Ishikawa (cell line): ENCODE data around the gene PLPP1.

ENCODE experiments used
- CREB1 ChIP-seq: IDR thresholded peaks from 2 replicates; pipeline ENCODE4 v1.6.1; 2012; ENCODE audit warnings: low read depth
- EGR1 ChIP-seq: IDR thresholded peaks from 2 replicates; pipeline ENCODE4 v1.6.1; 2012
- EP300 ChIP-seq: IDR thresholded peaks from 2 replicates; pipeline ENCODE4 v1.6.1; 2012; ENCODE audit warnings: borderline replicate concordance
- FOXM1 ChIP-seq: IDR thresholded peaks from 2 replicates; pipeline ENCODE4 v1.6.1; 2012; ENCODE audit warnings: low read depth, borderline replicate concordance
- NFIC ChIP-seq: IDR thresholded peaks from 2 replicates; pipeline ENCODE4 v1.6.1; 2012
- RAD21 ChIP-seq: IDR thresholded peaks from 2 replicates; pipeline ENCODE4 v1.6.1; 2012; ENCODE audit warnings: low read depth
- TAF1 ChIP-seq: IDR thresholded peaks from 2 replicates; pipeline ENCODE4 v1.6.1; 2012; ENCODE audit warnings: low read depth, mild to moderate bottlenecking
- TEAD4 ChIP-seq: IDR thresholded peaks from 2 replicates; pipeline ENCODE4 v1.6.1; 2012
- TF ChIP-seq, protein P1 (sequence below): IDR thresholded peaks from 2 replicates; pipeline ENCODE4 v1.6.1; 2012; ENCODE audit warnings: low read depth, mild to moderate bottlenecking
- TF ChIP-seq, protein P2 (sequence below): IDR thresholded peaks from 2 replicates; pipeline ENCODE4 v1.6.1; 2012

DNA sequence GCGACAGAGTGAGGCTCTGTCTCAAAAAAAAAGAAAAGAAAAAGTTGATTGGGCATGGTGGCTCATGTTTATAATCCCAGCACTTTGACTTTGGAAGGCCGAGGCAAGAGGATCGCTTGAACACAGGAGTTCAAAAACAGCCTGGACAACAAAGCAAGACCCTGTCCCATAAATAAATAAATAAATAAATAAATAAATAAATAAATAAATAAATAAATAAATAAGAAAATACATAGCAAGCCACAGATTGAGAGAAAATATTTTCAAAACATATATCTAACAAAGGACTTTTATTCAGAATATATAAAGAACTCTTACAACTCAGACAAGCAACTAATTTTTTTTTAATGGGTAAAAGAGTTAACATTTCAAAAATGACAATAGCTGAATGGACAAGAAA lies 71.2 kb downstream of the PLPP1 start:
- no peak for TF ChIP-seq CREB1
- TF ChIP-seq EP300, result no peak
- TF ChIP-seq, protein P1, sequence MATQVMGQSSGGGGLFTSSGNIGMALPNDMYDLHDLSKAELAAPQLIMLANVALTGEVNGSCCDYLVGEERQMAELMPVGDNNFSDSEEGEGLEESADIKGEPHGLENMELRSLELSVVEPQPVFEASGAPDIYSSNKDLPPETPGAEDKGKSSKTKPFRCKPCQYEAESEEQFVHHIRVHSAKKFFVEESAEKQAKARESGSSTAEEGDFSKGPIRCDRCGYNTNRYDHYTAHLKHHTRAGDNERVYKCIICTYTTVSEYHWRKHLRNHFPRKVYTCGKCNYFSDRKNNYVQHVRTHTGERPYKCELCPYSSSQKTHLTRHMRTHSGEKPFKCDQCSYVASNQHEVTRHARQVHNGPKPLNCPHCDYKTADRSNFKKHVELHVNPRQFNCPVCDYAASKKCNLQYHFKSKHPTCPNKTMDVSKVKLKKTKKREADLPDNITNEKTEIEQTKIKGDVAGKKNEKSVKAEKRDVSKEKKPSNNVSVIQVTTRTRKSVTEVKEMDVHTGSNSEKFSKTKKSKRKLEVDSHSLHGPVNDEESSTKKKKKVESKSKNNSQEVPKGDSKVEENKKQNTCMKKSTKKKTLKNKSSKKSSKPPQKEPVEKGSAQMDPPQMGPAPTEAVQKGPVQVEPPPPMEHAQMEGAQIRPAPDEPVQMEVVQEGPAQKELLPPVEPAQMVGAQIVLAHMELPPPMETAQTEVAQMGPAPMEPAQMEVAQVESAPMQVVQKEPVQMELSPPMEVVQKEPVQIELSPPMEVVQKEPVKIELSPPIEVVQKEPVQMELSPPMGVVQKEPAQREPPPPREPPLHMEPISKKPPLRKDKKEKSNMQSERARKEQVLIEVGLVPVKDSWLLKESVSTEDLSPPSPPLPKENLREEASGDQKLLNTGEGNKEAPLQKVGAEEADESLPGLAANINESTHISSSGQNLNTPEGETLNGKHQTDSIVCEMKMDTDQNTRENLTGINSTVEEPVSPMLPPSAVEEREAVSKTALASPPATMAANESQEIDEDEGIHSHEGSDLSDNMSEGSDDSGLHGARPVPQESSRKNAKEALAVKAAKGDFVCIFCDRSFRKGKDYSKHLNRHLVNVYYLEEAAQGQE, result no peak
- TF ChIP-seq, protein P2, sequence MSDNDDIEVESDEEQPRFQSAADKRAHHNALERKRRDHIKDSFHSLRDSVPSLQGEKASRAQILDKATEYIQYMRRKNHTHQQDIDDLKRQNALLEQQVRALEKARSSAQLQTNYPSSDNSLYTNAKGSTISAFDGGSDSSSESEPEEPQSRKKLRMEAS, result no peak
- no peak for TF ChIP-seq NFIC
- no peak for TF ChIP-seq EGR1
- TF ChIP-seq RAD21, result no peak
- TF ChIP-seq TAF1, result no peak
- no peak for TF ChIP-seq FOXM1
- no peak for TF ChIP-seq TEAD4
